Measurements from ENCODE around the gene KCNA10. TPM values are rescaled to one million over a fixed set of nuclear protein-coding genes. Genes with fewer than 3 reads are reported as not detected.

Gene KCNA10
- total RNA-seq, 1 experiment from 2014 or later: not detected

- ChIA-PET CTCF (interaction anchor here (1.6 to 3.2 kb wide), 3 partner anchors 7 to 56 kb away, joined by 3 to 12 read pairs (median 12); no protein-coding TSS in a partner anchor), POLR2A (no interaction called here)
- ATAC-seq (no peak), DNase-seq (ENCODE audit: low spot score) (no peak)
- Mint-ChIP-seq H3K27ac (no peak overlapping the region), H3K4me3 (no peak overlapping the region), H3K27me3 (ENCODE audit: low read depth) (peaks cover 27% of the 10 kb centered on the region), H3K9me3 (no peaks in the 10 kb centered on the region), H3K36me3 (no peaks in the 10 kb centered on the region), H3K4me1 (peaks cover 5% of the 10 kb centered on the region; the same call in 1 of the 2 replicates)
- TF ChIP-seq NR3C1 (CRISPR knock-in tag; conservative IDR thresholded peaks at IDR 0.05; ENCODE audit: low read depth): no peak
- no peak for TF ChIP-seq IRF2 (CRISPR knock-in tag; IDR thresholded peaks at IDR 0.05; ENCODE audit: borderline replicate concordance, low read depth)
These were observed 44.1 kb upstream of the KCNA10 start for GRCh38 chr1:110563089-110563488.

DNA sequence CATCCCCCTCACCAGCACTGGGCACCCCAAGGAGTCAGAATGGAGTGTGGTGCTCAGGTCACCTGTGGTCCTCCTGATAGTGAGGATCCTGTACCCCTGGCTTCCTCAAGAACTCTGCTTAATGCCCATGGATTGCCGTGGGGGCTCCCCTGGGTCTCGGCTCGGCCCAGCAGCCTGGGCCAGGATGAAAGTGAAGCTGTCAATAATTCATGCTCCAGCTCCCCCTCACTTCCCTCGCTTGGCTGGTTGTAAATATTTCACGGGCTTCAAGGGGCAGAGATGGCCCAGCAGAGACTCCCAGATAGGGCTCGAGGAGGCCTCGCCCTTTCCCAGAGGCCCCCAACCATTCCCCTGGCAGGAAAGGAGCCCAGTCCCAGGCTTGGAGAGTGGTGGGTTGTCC lies 42.6 kb upstream of the KCNA10 start:
- peaks cover 34% of the 10 kb centered on the region for H3K27me3 Mint-ChIP-seq (ENCODE audit: low read depth)

More for the DNA sequence above, 42.6 kb upstream of the KCNA10 start:
- Mint-ChIP-seq H3K4me1 (peaks cover 8% of the 10 kb centered on the region), H3K4me3 (no peak overlapping the region), H3K9me3 (no peaks in the 10 kb centered on the region), H3K36me3 (no peaks in the 10 kb centered on the region), H3K27ac (no peak overlapping the region)
- DNase-seq (ENCODE audit: low spot score) (no peak), ATAC-seq (no peak)
- TF ChIP-seq, protein P1, sequence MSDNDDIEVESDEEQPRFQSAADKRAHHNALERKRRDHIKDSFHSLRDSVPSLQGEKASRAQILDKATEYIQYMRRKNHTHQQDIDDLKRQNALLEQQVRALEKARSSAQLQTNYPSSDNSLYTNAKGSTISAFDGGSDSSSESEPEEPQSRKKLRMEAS (CRISPR knock-in tag; IDR thresholded peaks at IDR 0.05): no peak
- TF ChIP-seq ARID4B (CRISPR knock-in tag; IDR thresholded peaks at IDR 0.05; ENCODE audit: borderline replicate concordance) (no peak), CREM (CRISPR knock-in tag; IDR thresholded peaks at IDR 0.05) (no peak), ZNF263 (CRISPR knock-in tag; IDR thresholded peaks at IDR 0.05; ENCODE audit: low read depth) (no peak), JAZF1 (CRISPR knock-in tag; IDR thresholded peaks at IDR 0.05) (no peak), TP53 (CRISPR knock-in tag; IDR thresholded peaks at IDR 0.05) (no peak), JUN (CRISPR knock-in tag; IDR thresholded peaks at IDR 0.05) (no peak), RELA (CRISPR knock-in tag; IDR thresholded peaks at IDR 0.05; ENCODE audit: borderline replicate concordance) (no peak), FOXK1 (CRISPR knock-in tag; IDR thresholded peaks at IDR 0.05) (no peak), ZSCAN18 (CRISPR knock-in tag; IDR thresholded peaks at IDR 0.05) (no peak), ZNF138 (CRISPR knock-in tag; conservative IDR thresholded peaks at IDR 0.05) (no peak), ATF3 (CRISPR knock-in tag; conservative IDR thresholded peaks at IDR 0.05) (no peak), GRHL2 (CRISPR knock-in tag; IDR thresholded peaks at IDR 0.05; ENCODE audit: insufficient replicate concordance, severe bottlenecking) (no peak), TCF7 (CRISPR knock-in tag; IDR thresholded peaks at IDR 0.05; ENCODE audit: low read depth) (no peak), NFYB (CRISPR knock-in tag; conservative IDR thresholded peaks at IDR 0.05; ENCODE audit: low read depth) (no peak), OVOL2 (CRISPR knock-in tag; IDR thresholded peaks at IDR 0.05; ENCODE audit: borderline replicate concordance) (no peak)
- ChIA-PET POLR2A (interaction anchor here (1.1 kb wide), 1 partner anchor 28 kb away, joined by 3 read pairs; no protein-coding TSS in a partner anchor), CTCF (interaction anchor here (1.3 to 3.2 kb wide), 2 partner anchors 58 to 79 kb away, joined by 3 to 12 read pairs; no protein-coding TSS in a partner anchor)

All from WTC11 (cell line).